GM19193 (cell line): ENCODE measurements around the gene PITRM1.
A peak's percentile ranks its signal among the peaks of the same experiment; 100 is the strongest.

Experiments
- POLR2A ChIP-seq: IDR thresholded peaks from 4 replicates; pipeline ENCODE4 v1.6.1; 2011; ENCODE audit not compliant: insufficient read depth, insufficient read length; ENCODE audit errors: extremely low read depth

PITRM1 gene

DNA sequence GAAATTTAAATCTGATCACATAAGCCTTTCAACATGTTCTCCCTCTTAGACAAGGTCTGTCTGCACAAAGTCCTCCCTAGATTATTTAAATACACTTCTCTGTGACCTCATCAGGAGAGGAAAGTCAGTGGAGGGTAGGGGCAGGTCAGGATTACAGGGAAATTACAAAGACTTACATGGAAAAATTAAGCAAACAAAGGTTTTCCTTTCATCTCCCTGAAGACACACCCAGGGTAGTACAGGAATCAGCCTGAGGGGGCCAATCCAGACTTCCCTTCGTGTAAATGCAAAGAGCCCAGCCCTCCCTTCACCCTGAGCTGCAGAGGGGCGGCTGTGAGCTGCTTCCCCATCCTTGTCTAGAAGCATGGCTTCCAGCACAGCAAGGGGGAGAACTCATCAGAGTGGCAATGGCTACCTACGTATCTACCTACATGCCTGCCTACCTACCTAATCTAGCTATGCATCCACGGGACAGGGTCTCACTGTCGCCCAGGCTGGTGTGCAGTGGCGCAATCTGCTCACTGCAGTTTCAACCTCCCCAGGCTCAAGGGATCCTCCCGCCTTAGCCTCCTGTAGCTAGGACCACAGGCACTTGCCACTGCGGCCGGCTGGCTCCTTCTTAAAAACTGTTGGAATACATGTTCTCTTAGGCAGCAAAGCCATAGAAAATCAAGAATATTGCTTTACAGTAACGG, 33.2 kb downstream of the PITRM1 start:
- peak; percentile 22 for TF ChIP-seq POLR2A

DNA sequence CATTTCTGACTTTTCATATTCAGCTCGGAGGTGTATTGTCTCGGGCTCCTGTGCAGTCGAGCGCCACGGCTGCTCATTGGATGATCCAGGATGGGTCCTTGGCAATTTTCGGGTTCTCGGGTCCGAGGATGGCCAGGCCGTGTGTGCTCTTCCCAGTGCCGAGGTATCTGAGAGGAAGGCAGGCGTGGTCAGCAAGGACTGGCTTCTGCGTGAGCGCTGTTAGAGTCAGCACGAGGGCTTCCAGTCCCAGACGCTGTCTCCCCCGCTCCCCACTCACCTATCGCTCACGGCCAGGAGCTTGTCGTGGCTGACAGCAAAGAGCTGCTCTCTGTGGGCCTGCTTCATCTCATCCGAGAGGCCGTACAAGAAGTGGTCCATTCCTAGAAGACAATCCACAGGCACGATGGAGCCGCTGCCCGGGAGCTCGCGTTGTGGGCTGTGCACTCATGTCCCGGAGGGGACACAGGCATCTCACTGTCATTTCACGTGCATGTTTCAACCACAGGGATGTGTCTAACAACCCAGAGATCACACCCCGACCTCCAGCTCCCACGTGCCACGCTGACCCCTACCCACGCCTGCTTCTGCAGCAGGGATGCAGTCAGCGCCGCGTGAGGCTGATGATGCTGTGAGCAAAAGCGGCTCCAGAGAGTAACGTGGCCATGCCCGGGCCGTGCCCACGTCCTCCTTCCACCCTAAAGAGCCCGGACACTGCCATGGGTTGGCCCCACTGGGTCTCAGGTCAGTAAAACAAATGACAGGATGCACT, 34.4 kb downstream of the PITRM1 start:
- TF ChIP-seq POLR2A, result no peak

DNA sequence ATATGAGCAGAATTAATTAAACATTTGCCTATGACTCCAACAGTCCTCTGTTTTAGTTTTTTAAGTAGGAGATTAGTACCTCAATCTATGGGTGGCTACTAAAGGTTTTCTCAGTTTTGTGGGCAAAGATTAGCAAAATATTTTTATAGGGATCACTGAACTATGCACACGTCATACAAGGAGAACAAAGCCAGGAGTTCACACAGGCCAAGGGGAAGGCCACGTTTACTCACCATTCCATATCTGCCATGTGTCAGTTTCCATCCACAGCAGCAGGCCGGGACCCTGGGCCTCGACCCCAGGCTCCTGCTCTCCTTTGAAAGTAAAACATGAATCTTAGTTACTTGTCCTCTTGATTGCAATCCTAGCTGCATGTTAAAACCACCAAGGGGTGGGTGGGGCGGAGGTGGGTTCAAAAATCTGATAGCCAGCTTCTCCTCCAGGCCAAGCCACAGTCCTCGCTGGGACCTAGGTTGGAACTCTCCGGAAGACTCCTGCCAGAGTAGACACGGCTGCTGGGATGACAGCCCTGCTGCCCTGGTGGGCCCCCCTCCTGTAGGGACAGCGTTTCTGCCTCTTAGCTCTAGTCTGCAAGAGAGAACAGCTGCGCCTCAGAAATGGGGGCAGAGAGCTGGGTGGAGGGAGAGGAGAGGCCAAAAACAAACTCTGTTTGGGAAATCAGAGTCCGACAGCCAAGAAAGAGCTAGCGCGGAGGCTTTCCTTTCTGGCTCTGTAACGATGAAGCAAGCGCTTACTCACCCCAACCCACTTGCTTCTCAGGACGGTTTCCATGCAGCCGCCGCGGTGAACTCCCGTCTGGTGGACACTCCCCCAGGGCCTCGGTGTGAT, 35.6 kb downstream of the PITRM1 start:
- no peak for TF ChIP-seq POLR2A

DNA sequence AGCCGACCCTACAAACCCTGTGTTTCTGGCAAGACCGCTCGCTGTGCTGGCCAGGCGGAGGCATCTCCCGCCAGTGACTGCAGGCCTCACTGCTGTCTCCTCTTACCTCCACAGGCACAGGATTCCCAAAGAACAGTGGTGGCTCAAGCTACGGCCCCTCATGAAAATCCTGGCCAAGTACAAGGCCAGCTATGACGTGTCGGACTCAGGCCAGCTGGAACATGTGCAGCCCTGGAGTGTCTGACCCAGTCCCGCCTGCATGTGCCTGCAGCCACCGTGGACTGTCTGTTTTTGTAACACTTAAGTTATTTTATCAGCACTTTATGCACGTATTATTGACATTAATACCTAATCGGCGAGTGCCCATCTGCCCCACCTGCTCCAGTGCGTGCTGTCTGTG, 36.2 kb downstream of the PITRM1 start:
- TF ChIP-seq POLR2A, result no peak

DNA sequence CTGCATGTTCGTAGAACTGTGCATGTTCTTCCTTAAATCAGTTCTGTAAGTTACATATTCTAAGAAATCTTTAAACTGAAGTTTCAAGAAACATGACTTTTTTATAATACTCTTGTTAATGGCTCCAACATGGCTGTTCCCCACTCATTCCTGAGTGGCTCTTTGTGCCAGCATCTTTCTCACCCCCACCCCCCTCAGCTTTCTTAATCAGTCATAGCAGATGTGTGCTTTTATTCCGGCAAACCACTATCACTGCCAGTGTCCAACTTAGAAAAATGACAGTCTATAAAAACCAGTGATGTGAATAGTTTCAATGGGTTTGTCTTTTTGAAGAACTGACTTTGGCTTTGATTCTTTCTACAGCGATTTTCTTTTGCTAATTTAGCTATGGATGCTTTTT, 37.6 kb downstream of the PITRM1 start:
- TF ChIP-seq POLR2A, result no peak

DNA sequence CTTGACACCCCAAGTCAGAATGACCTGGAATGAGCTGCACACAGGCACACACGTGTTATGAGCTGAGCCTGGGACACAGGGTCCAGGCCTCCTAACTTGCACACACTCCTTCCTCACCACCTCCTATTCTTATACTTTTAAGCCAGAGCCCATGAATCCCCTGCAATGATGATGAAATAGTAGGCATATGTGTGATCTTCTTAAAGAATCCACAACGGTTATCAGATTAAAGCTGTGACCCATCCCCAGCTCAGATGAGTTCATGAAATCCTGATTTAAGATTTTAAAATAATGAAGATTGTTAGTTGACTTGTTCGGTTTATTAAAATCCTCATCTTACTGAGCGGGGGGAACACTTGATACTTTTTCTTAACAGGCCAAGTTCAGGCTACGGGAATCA, 38.6 kb downstream of the PITRM1 start:
- no peak for TF ChIP-seq POLR2A

DNA sequence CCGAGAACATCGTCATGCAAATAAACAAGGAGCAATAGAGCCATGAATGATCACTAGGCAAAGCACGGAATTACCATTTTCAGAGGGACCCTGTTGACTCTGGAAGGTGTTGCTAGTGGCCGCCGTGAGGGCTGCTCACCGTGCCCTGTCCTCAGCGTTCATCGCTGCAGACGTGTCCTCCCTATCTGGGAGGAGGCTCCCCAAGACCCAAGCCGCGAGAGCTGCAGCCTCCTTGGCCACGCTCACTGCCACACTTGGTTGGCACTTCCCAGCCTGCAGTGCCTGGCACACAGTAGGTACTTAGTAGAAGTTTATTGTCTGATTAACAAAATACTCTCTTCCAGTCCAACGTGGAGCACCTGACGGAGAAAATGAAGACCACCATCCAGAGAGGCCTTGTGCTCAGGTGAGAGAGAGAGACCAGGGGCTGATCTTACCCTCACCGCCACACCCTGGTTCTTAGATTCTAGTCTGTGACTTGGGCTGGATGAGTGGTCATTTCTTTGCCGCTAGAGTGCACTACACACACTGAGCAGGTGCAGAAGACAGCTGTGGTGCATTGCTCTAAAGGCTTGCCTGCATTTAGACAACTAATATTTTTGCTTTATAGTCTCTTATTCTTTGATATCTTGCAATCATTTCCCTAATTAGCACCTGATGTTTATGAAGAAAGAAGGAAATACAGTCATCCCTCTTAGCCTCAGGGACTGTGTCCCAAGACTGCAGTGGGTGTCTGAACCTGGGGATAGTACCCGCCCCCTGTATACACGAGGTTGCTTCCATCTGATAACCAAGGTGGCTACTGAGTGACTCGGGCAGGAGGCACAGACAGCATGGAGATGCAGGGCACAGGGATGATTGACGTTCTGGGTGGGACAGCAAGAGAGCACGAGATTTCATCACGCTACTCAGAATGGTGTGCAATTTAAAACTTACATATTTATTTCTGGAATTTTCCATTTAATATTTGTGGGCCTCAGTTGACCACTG, 40.3 kb downstream of the PITRM1 start:
- TF ChIP-seq POLR2A, result peak; percentile 27

DNA sequence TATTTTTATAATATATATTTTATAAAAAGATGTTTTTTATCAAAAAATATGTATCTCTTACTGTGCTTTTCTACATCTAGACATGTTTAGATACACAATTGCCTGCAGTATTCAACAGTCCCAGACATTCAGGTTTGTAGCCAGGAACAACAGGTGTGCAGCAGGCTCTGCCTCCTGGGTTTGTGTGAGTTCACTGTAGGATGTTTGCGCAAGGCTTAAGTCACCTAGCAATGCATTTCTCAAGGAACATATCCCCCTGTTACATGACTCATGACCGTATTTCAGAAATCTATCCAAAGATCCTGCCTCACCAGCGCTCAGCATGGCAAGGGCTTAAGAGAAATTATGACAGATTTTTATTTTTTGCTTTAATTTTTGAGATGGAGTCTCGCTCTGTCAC, 41.5 kb downstream of the PITRM1 start:
- no peak for TF ChIP-seq POLR2A

DNA sequence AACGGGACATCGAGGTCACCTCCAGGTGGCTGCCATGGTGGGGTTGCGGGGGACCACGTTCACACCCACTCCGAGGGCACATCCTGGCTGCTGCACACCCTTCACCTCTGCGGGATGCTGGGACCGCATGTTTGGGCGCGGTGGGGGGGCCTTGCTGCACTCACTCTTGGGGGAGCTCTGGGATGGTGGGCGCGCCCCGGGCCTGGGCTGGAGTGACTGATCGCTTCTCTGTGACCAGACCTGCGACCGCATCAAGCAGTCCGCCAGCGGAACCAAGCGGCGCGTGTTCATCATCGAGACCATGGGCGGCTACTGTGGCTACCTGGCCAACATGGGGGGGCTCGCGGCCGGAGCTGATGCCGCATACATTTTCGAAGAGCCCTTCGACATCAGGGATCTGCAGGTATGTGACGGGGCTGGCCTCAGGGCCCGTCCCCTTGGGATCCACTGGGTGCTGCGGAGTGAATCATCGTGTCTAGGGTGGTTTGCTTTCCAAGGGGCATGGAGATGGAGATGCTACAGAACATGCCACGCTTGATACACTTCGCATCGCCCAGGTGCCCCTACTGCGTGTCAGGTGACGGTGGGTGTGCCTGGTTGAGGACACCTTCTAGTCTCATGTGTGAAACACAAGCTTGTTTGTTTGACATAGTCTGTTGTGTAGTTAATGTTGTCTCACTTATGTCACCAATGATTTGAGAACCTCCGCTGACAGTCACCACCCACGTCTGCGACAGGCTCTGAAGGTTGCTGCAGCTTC, 42.8 kb downstream of the PITRM1 start:
- no peak for TF ChIP-seq POLR2A

DNA sequence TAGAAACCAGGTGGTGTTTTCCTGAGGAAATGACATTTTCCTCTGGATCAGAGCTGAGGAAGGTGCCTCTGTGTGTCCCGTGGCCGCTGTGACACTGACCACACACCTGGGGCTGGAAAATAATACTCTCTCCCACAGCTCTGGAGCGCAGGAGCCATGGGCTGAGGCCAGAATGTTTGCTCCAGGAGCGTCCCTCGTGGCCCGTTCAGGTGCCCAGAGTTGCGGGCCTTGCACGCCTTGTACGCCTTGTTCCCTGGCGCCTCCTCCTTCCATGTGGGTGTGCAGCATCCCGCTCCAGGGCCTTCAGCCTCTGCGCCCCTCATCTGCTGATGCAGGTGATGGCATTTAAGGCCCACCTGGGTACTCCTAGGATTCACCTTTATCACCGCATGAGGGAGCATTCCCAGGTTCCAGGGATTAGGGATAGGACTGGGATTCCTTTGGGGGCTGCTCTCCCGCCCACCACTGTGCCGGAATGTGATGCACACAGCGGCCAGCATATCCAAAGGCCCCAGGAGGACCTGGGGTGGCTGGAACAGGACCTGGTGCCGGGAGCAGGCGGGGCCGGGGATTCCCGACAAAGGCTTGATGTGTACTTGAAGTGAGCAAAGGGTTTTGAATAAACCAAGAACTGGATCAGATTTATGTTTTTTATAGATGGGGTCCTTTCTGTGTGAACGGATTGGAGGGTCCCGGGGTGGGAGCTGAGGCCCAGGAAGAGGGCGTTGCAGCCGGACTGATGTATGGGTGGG, 44.0 kb downstream of the PITRM1 start:
- peak; percentile 20 for TF ChIP-seq POLR2A

DNA sequence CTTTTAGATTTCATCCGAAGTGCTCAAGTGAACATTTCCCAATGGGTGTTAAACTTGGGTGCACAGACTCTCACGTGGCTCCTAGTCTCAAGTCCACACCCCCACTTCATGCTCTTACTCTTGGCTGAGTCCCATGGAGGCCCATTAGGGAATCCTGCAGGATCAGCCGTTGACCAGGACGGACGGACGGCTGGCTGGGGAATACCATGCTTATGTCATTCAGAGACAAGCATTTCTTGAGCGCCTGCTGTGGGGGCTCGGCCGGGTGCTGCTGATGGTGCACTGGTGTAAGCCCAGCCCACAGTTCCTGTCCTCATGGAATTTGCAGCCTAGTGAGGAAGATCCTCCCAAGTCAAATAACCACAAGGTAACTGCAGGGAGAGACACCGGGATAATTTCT, 44.7 kb downstream of the PITRM1 start:
- no peak for TF ChIP-seq POLR2A

DNA sequence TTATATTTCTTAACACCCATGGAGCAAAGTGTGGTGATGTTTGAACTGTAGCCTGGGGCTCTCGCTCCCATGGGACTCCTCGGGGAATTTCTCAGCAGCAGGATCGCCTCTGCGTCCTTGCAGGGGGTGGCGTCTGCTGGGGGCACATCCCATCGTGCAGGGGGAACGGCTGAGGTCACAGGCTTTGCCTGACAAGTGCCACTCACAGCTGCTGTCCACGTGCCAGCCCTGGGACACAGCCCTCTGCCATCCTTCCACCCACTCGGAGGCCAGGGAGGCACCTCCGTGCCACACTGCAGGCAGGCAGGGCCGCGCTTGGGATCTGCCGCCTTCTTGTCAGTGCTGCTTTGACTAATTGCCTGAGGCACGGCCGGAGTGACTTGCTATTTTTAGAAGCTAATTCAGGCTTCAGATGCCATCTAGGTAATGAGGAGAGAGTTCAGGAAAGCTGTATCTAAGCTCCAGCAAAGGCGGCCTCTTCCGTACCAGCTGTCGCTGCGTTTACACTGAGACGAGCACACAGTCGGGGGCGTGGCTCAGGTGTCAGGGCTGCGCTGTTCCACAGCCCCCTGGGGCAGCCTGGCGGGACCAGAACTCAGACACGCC, 45.7 kb downstream of the PITRM1 start:
- no peak for TF ChIP-seq POLR2A
